HG02588 (cell line): Measurements from ENCODE around the gene SLC2A5.
"Not testable (repeated sequence)": the region's sequence is repeated elsewhere in the genome, so short reads cannot be mapped to it uniquely, and the experiment has no call there.

ENCODE experiments used
- ATAC-seq: cut with Tn5 transposase; IDR thresholded peaks from one replicate; pipeline ENCODE4 v1.9.1; 2021; ENCODE audit warnings: mild to moderate bottlenecking, moderate library complexity; ENCODE audit not compliant: unreplicated experiment

The SLC2A5 gene

DNA sequence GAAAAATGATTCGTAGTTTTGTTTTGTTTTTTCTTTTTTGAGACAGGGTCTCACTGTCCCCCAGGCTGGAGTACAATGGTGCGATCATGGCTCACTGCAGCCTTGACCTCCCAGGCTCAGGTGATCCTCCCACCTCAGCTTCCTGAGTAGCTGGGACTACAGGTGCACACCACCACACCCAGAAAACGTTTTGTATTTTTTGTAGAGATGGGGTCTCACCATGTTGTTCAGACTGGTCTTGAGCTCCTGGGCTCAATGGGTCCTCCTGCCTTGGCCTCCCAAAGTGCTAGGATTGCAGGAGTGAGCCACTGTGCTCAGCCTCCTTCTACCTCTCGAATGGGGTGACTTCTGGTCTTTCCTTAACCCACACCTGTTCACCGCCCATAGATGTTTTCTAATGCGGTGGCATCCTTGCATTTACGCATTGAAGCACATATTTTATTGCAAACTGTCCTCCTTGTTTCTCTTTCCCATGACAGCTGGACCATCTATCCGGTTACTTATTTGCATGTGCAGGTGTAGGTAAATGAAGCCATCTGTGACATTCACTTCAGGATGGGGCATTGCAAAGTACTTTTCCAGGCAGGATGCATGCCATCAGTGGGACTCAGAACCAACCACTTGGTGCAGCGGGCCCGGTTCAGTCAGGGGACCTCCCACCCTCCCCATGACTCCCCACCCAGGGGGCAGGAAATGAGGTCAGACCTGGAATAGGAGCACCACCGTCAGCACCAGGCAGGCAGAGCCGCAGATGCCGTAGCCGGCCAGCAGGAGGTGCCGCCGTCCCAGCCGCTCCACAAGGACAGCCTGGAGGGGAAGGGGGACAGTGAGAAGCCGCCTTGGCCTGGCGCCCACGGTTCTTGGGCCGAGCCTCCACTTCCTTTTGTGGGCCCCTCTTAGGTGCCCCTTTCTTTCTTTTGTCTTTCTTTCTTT, 59.7 kb downstream of the SLC2A5 start:
- ATAC-seq: no peak

DNA sequence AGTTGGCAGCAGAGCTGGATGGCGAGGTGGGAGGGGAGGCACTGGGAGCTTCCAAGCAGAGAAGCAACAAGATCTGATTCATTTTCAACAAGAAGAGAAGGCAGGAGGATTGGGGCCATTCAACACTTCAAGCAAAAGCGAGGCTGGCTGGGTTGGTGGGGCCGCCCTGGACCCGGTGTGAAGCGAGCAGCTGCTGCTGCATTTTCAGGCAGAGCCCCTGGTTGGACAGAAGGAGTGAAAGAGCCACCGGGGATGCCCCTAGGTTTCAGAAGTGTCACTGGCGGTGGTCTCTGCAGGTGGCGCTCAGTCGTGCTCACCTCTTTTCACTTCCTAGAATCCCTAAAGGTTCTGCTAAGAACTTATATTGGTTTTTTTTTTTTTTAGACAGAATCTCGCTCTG, 61.2 kb downstream of the SLC2A5 start:
- no peak for ATAC-seq

GRCh38 chr1:9006956-9007615, 62.3 kb downstream of the SLC2A5 start:
- no peak for ATAC-seq

DNA sequence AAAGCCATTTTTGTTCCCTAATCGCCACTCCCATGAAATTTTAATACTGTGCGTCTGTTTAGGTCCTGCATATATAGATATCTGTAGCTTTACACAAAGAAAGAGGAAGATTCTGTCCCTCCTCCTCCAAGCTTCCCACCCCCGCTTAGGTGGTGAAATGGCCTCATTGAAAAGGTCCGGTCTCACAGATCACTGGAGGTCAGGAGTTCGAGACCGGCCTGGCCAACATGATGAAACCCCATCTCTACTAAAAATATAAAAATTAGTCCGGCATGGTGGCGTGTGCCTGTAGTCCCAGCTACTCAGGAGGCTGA, 64.1 kb downstream of the SLC2A5 start:
- ATAC-seq: no peak

DNA sequence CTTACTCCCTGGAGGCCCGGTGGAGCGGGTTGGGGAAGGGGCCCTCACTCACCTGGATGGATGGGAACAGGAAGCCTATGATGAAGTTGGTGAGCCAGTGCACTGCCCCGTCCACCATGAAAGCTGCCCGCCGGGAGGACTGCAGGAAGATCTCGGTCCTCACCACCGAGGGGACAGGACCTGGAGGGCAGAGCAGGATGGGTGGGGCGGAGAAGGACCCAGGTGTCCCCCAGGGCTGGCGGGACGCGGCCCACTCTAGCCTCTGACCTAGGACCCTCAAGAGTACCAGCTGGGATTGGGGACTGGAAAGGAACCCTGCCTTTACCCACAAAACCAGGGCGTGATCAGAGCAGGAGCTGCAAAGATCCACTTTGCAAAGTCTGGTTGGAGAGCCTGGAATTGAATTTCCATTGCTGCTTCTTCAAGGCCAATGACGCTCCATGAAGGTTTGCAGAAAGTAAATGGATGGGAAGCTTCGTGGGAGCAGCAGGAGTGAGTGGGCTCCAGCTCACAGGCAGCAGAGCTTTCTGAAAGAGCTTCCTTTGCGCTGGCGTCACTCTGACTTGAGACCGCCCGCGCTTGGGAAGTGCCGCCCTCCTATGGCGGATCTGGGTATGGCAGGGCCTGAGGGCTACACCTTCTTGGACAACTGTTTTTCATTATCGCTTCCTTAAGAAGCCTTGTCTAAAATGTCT, 64.6 kb downstream of the SLC2A5 start:
- no peak for ATAC-seq

DNA sequence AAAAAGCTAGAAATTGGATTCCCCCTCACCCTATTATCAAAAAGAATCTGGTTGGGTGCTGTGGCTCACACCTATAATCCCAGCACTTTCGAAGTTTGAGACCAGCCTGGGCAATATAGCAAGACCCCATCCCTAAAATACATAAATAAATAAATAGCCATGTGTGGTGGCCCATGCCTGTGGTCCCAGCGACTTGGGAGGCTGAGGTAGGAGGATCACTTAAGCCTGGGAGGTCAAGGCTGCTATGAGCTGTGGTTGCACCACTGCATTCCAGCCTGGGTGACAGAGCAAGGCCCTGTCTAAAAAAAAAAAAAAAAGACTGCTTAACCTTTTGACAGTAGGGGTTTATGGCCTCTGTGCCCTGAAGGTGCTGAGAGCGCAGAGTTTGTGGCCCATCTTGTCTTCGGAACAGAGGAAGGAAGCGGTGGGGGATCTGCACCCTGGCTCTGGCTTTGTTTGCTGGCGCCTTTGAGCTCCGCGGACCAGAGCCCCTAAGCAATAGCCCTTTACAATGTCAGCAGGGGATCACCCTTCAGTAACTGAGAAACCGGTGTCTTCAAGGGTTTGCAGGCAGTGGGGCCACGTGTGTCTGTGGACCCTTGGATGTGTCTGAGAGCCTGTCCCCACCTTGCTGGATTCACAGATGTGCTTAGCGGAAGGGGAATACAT, 65.3 kb downstream of the SLC2A5 start:
- ATAC-seq: no peak

GRCh38 chr1:9002215-9002560, 67.2 kb downstream of the SLC2A5 start:
- ATAC-seq: not testable (repeated sequence)

- not testable (repeated sequence) for ATAC-seq
Observed at GRCh38 chr1:9001534-9002214, 67.8 kb downstream of the SLC2A5 start.

DNA sequence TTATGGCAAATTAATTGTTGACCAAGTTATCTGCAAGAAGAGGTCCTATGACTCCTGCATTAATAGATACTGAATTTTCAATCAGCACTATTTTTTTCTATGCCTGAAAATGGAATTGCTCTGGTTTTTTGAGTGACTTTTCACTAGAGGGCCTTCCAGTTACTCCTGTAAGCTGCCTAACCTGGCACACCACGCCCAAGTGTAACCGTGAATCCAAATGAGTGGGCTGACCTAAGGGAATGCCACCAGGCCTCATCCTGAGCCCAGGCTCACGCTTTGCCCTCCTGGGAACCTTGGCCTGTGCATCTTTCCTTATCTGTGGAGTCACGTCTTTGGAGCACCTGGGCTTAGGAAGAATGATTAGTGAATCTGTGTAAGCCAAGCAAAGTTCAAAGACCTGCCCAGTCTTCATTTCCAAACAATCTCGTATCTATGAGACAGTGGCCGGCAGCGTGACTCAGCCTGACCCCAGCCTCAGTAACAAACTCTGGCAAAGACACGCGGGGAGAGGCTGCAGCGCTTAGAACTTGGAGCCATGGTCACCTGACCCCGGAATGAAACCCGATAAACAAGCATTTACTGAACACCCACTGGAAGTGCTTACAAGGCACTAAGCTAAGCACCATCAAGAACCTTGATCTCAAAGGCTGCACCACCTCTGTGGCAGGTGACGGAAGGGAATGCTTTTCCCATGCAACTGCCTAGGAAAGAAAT, 75.3 kb downstream of the SLC2A5 start:
- not testable (repeated sequence) for ATAC-seq

DNA sequence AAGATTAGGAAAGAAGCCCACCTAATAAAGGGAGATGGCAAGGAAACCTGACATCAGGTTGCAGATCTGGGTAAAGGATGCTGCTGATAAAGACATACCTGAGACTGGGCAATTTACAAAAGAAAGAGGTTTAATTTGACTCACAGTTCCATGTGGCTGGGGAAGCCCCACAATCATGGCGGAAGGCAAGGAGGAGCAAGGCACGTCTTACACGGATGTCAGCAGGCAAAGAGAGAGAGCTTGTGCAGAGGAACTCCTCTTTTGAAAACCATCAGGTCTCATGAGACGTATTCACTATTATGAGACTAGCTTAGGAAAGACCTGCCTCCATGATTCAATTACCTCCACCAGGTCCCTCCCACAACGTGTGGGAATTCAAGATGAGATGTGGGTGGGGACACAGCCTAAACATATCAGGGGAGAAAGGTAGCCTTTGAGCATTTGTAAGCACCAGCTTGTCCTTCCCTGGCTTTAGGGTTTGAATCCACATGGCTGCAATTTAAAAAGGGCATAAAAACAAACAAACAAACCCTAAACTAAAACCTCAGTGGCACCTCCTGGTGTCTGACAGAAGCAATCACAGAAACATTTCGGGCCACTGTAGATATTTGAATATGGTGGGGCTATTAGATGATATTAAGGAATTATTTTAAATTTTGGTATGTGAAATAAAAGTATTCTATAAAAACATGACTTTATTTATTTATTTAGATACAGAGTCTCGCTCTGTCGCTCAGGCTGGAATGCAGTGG, 76.3 kb downstream of the SLC2A5 start:
- no peak for ATAC-seq

DNA sequence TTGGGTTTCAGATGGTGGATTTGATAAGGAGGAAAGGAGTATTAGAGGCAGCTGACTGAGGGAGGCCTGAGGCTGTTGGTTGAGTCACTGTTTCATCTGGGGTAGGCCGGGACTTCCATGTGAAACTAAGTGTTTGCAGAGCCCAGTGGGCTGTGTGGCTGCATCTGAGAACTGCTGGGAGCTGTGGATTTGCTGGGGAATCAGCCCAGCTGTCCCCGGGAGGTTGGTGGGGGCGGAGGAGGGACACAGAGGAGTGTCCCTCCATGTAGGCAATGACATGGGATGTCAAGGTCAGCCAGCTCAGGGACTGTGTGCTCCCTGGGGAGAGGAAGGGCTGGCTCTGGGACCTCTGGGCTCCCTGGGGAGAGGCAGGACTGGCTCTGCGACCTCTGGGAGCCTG, 79.6 kb downstream of the SLC2A5 start:
- no peak for ATAC-seq

DNA sequence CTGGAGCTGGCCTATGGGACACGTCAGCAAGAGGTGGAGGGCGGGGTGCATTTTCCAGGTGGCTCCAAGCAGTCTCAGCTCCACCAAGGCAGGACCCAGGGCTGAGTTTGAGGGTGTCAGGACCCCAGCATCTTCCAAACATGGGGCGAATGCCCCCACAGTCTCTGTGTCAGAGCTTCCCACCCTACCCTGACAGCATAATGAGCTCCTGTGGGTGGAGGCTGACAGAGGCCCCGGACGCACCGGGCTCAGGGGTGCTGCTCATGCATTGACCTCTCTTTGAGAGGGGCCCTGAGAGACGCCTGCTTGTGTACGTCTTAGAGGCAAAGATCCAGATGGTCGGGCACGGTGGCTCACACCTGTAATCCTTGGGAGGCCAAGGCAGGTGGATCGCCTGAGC, 80.4 kb downstream of the SLC2A5 start:
- ATAC-seq: no peak

DNA sequence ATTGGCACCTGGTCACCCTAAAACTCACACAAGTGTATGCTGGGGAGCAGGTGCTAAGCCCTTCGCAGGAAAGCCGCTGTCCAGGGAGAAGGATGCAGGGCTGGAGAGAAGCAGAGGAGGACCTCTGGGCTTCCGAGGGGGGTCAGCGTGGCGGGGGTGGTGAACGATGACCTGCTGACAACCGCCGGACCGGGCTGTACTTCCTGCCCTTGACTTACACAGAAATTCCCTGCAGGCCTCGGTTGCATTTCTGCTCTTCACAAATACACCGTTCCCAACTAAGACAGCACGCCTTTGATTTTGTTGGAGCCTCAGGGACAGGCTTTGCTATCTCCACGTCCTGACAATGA, 80.8 kb downstream of the SLC2A5 start:
- ATAC-seq: no peak

DNA sequence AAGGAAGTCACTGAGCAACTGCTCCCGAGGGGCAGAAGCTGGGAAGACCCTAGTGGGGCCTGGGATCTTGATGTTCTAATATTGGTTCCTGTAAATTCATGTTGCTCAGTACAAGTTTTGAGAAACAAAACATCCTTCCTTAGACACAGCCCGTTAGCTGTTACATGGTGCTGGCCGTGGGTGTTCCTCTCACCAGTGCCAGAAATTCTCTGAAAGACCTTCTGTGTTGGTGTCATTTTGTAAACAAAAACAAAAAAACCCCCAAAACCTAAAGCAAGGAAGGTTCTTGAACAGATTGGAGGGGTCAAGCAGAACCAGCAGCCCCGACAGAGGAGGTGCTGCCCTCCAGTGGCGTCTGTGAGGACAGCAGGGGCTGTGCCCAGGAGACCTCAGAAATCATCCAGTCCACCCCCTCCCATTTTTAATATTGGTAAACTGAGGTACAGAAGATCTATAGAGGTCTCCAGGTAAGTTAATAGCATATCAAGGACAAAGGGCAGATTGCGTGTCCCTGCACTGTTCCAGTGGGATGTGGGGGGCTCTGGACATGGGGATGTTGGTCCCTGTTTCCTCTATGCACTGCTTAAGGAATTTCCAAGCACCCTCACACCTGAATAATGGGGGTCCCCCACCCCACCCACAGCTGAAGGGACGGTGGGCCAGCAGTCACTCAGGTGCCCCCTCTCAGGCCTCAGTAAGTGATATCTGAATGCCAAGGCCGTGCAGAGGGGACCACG, 81.4 kb downstream of the SLC2A5 start:
- ATAC-seq: no peak

DNA sequence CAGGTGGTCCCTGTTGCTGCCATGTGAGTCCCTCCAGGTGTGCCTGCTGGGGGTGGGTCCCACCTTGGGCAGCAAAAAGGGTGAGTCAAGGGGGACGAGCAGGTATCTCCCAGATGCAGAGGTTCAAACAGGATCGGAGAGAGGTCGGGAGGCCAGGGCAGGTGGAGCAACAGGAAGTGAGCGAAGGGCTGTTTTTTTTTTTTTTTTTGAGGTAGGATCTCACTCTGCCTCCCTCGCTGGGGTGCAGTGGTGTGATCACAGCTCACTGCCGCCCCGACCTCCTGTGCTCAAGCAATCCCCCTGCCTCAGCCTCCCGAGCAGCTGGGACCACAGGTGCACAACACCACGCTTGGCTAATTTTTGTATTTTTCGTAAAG, 82.6 kb downstream of the SLC2A5 start:
- no peak for ATAC-seq

DNA sequence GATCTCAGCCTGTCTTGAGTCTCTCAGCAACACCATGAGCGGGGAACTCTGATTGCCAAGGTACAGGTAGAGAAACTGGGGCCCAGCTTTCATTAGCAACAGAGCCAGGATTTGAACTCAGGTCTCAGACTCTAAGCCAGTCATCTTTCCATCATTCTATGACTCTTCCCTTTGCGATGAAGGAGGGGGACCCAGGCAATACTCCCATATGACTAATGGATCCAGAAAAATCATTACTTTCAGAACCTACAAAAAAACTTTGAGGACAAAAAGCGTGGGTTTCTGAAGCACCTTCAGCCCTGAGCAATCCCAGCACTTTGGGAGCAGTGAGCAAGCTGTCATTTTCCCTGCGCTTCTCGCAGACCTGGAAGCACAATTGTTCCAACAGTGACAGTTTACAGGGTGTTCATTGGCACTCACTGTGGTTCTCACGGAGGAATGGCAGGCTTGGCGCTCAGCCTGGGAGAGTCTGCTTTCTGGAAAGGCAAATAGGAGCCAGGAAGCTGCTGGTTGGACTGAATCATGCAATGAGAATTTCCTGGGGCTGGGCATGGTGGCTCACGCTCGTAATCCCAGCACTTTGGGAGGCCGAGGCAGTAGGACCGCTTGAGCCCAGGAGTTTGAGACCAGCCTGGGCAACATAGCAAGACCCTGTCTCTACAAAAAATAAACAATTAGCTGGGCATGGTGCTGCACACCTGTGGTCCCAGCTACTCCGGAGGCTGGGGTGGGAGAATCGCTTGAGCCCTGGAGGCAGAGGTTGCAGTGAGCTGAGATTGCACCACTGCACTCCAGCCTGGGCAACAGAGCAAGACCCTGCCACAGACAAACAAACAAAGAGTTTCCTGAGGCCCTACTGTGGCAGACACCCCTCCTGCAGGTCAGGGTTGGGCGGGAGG, 83.3 kb downstream of the SLC2A5 start:
- ATAC-seq: no peak
